C1 segment of cervical spinal cord (tissue), 14 donors: ENCODE measurements around the gene SPART.
"Not testable (repeated sequence)": the region's sequence is repeated elsewhere in the genome, so short reads cannot be mapped to it uniquely, and the experiment has no call there.

ENCODE experiments used
- DNase-seq, 14 donors: peaks; one replicate each; lab custom pipeline; 2025; lab: John Stamatoyannopoulos, UW

SPART gene

DNA sequence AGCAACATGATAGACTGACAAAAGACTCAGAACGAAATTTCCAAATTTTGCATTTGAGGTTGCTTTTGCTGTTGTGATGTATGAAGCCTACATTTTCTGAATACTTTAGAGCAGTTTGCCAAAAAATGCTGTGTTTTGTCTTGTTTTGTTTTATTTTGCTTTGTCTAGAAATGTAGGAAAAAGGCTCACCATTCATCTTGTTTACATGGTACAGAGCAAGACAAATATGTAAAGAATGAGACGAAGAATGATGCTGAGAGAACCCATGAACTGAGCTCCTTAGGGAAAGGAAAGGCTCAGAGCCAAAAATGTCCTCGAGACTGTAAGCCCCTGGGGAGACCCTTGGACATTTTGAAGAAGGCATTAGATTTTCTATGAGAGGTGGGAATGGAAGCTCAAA is 6.8 kb upstream of the SPART start:
- DNase-seq, result no peak

DNA sequence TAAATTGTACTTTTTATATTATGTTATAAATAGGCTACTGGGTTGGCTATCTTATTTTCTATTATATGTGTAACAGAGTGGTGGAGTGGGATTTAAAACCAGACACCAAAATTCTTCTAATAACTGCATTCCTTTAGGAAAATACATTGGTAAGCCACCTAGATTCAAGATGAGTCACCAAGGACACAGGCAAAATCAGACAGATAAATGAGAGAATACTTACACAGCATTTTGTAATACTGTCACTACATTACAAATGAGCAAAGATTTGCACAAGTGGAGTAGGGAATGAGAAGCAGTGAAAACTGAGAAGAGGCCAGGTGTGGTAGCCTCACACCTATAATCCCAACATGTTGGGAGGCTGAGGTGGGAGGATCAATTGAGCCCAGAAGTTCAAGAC is 6.2 kb upstream of the SPART start:
- no peak for DNase-seq

DNA sequence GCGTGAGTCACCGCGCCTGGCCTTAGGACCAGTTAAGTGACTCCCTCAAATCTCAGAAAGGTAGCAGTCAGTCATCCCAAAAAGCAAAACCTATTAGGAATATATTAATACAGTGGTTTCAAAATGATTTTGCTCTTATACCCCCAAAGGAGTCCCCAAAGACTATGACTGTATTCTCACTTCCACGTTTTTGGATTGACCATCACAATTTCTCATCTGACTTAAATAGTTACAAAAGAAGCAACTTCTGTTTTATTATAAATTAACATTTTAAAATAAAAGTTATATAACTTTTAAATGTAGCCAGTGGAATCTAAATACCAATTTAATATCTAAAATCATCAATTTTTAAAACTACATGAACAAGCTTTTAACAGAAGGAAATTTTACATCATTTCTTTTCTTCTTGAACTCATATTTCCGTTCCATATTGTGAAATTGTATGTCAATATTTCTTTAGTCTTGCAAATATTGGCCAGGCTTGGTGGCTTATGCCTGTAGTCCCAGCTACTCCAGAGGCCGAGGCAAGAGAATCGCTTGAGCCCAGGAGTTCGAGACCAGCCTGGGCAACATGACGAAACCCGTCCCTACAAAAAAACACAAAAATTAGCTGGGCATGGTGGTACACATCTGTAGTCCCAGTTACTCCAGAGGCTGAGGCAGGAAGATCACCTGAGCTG is 1.5 kb upstream of the SPART start:
- no peak for DNase-seq

DNA sequence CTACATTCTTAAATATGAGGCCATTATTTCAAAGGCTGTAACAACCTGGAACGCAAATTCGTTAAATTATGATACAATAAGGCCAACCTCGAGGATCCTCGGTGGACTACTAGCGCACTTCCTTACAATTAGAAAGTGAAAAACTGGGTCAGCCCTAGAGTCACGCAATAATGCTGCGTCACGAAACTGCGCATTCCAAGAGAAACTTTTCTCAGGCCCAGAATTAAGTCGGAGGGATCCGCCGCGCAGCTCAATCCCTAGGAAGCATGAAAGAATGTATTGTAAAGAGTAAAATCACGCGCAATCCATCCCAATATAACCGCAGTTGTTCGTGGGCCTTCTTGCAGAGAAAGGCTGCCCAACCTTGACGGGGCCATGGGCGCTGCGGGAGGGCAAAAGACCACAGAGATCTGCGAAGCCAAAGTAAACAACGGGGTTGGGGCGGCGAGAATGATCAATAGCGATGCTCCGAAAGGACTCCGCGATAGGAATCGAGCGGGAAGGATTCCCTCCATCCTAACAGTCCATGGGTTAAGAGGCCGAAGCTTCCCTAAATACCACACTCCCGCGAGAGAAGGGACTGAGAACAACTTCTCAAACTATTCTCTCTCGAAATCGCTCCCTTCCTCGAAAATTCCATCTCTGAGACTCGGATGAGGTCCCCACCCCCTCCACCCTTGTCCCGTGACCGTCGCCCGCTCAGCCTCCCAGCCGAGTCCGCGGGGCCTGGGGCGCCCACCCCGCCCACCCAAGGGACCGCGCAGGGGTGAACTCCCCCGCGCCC is 564 bp downstream of the SPART start:
- peak in 13 of 14 donors; percentile 40 to 83 (median 75) for DNase-seq

DNA sequence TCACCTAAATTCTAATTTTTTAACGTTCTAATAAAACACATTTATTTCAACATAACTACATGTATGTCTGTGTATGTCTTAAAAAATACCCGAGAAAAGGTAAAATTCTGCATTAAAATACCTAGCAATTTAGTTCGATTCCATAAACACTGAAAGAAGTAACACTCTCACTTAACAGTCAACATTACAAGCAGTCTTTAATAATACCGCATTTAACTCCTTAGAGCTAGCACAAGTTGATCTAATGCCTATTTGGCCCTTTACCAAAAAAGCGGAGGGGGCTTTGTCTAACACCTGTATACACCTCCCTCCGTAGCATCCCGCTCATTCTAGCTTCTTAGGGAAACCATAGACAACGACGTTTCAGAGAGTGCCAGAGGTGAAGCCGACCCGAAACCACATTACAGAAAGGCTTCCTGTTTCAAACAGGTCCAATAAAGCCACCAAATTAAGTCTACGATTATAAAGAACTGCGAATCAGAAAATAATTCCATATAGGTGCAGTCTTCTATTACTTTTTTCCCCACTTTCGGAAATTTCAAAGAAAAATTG is 1.2 kb downstream of the SPART start:
- DNase-seq, result peak in 3 of 14 donors; percentile 6 to 50 (median 22)

DNA sequence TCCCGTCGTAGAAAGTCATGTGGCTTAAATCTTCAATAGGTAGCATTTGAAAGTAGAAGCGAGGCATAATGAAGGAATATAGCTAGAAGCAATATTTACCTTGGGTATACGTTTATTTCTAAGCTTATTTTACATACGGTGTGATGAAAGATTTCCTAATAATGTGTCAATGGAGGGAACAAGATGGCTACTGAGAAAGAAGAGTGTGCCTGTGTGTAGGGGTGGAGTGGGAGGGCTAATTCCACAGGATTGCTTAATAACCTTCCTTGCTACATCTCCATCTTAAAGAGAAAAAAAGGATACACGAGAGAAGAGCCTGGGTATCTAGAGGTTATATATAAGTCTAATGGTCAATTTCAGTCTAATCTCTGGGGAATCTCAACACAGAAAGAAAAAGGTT is 2.0 kb downstream of the SPART start:
- DNase-seq, result no peak

DNA sequence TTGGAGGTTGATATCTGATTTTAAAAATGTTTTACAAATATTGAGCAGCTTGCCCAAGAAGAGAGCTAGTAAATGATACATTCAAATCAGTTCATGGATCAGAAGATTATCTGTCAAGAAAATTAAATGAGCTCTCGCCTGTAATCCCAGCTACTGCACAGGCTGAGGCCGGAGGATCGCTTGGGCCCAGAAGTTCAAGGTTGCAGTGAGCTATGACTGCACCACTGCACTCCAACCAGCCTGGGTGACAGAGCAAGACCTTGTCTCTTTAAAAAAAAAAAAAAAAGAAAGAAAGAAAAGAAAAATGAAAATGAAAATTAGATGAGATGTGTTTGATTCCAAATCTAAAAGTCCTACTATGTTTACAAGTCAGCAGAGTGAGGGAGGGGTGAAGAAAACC is 2.4 kb downstream of the SPART start:
- no peak for DNase-seq

DNA sequence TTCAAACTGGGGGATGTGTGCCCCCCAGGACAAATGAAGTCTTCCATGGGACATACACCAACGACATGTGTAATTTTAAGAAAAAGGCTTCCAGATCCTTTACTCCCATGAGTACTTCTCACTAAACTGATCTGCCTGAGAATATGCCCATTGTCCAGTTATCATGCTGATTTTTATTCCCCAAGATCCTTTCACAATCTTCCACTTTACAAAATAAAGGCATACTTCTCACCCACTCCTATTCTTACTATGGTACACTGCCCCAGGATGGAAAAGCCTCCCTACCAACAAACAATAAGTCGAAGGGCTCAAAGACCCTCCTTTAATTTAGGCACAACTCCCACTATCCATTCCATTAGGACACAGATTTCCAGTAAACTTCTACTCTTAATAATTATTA is 3.5 kb downstream of the SPART start:
- DNase-seq, result no peak

DNA sequence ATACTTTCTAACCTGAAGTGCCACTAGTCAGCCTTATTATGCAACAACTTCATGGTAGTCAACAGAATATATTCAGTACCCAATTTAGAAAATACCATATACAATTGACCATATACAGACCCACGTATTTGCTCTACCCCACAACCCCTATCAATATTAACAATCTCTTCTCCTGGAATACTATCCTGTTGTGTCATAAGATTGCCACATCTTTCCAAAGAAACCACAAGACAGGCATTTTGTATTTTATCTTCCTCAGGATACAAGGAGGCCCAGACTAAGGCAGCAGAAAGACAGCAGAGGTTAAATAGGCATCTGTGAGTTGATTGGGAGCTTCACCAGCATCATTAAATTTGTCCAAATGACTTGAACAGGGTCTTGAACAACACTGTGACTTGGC is 4.5 kb downstream of the SPART start:
- no peak for DNase-seq

DNA sequence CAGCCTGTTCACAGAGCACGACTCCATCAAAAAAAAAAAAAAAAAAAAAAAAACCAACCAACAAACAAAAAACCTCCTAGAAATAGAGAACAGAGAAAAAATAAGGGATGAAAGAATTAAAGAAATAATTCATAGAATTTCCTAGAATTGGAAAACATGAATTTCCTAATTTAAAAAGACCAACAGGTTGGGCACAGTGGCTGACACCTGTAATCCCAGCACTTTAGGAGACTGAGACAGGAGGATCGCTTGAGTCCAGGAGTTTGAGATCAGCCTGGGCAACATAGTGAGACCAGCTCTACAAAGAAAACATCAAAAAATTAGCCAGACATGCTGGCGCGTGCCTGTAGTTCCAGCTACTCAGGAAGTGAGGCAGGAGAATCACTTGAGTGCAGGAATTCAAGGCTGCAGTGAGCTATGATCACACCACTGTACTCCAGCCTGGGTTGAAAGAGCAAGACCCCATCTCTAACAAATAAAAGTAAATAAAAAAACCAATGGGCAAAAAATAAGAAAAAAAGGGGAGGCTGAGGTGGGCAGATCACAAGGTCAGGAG is 6.5 kb downstream of the SPART start:
- no peak for DNase-seq

DNA sequence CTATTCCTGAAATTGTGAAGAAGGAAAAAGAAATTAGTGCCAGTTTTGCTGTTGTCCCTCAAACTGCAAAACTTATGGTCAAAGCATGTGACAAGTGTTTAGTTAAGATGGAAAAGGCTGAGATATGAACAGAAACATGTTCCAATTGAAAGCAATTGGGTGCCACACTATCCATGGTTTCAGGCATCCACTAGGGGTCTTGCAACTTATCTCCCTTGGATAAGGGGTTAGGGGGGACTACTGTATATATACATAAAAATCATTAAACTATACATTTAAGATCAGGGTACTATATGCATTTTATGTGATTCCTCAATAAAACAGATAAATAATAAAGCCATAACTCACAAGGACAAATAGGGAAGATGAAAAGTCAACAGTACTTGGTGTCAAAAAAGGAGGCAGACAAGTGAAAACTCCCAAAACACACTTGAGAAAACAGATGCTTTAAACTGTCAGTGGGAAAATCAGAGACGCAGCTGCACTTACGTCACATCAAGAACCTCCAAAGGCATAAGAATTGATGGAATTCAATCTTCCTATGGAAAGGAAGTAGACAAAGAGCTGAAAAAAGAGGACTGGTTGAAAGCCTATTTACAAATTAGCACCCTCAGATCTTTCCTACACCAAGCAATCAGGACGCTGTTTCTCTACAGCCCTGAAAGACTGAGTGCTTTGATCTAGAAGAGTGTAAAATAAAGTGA is 8.1 kb downstream of the SPART start:
- no peak for DNase-seq

DNA sequence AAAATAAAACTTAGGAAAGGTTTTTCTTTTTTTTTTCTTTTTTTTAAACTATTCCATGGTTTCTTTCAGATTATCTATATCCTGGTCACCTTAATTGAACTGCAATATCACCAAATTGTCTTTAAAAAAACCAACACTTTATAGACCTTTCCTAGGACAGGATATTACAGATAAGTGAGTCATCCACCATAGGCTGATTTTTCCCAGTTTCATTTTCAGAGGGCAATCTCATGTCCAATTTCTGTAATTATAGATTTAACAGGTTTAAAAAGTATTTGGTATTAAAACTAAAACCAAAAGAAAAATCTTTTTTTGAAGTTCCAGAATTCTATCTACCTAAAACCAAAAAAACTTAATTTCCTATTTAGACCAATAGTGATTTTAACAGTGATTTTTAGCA is 13.2 kb downstream of the SPART start:
- DNase-seq, result no peak

DNA sequence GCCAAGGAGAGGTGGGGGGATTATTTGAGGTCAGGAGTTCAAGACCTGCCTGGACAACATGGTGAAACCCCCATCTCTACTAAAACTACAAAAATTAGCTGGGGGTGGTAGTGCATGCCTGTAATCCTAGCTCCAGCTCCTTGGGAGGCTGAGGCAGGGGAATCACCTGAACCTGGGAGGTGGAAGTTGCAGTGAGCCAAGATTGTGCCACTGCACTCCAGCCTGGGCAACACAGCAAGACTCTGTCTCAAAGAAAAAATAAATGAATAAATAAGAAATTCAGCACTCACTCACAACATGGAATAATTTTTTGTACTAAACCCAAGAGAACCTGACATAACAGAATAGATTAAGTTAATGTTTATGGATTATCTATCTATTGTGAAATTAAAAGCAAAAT is 13.9 kb downstream of the SPART start:
- not testable (repeated sequence) for DNase-seq

DNA sequence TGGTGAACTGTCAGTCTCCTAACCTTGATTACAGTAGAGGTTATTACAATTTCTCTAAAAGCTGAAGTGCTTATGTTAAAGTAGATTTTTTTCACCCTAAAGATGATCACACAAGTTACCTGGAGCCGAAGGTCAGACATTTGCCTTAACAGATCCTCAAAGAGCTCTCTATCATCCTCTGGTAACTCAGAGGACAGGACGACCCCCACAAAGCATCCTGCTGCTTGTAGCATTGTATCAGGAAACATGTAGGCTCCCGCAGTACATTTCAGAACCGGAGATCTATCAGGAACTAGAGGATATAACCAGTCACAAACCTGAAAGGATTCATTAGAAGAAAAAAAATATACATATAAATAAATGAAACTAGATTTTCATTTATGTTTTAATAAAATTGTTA is 14.9 kb downstream of the SPART start:
- DNase-seq, result no peak

DNA sequence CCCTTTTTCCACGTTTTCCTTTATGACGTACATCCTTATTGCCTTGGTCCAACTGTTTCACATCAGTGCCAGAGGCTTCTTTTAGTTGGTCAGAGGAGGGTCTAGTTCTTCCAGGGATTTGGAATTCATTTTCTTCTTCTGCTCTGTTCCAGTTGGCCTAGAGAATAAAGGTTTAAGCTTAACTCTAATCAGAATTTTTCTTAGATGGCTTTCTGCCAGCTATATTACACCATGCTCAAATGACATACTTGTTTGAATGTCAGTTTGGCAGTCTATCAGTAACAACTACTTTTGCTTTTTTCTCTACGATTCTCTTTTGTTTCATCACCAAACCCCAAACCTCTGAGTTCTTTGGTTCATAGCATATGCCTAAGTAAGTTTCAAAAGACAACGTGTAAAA is 16.8 kb downstream of the SPART start:
- no peak for DNase-seq

DNA sequence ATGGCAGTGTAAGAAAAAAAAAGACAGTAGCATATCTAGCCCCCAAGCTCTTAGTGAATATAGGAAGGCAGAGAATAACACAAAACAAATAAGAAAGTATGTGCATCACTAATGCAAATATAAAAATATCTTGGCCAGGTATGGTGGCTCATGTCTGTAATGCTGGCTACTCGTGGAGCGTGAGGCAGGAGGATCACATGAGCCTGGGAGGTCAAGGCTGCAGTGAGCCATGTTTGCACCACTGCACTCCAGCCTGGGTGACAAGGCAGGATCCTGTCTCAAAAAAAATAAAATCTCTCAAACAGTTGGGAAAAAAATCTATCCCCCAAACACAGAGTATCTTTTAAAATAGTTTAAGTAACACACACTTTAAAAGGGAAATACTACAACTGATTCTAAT is 17.4 kb downstream of the SPART start:
- DNase-seq, result no peak

DNA sequence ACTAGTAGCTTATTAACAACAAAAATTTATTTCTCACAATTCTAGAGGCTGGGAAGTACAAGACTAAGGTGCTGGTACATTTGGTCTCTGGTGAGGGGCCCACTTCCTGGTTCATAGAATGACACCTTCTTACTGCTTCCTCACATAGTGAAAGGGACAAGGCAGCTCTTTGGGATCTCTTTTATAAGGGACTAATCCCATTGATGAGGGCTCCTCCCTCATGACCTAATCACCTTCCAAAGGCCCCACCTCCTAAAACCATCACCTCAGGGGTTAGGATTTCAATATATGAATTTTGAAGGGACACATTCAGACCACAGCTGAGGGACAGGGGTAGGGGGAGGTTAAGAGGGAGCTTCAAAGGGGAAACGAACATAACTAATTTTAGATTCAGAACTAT is 20.3 kb downstream of the SPART start:
- no peak for DNase-seq

DNA sequence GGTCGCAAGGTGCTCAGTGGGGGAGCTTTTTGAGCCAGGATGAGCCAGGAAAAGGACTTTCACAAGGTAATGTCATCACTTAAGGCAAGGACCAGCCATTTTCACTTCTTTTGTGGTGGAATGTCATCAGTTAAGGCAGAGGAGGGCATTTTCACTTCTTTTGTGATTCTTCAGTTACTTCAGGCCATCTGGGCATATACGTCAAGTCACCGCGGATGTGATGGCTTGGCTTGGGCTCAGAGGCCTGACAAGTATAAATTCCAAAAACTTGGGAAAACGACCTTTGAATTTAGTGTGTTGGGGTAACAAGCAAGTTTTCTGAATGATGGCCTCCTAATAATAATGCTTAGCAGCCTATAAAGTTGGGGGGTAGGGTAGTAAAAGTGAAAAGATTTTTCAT is 21.3 kb downstream of the SPART start:
- DNase-seq, result not testable (repeated sequence)

DNA sequence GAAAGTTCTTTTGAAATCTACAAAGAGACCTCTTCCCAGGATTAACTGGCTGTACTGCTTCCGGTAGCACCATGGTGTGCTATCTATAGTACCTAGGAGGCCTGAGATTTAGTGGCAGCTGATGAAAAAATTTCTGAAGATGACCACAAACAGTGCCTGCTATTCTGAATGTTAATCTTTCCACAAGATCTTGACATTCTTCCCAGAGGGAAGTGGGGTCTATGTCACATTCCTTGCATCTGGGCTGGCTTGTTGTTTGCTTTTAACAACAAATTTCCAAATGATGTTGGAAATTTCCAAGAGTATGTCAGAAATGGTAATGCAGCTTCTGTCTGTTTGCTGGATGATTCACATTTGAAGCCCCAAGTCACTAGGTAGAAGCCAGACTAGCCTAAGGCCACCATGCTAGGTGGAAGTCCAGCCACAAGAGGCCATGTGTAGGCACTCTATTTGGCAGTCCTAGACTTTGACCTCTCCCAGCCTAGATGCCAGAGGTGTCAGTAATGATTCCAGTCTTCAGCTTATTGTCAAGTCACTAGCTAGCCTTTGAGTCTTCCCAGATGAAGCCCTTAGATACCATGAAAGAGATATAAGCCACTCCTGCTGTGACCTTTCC is 22.1 kb downstream of the SPART start:
- DNase-seq, result no peak

DNA sequence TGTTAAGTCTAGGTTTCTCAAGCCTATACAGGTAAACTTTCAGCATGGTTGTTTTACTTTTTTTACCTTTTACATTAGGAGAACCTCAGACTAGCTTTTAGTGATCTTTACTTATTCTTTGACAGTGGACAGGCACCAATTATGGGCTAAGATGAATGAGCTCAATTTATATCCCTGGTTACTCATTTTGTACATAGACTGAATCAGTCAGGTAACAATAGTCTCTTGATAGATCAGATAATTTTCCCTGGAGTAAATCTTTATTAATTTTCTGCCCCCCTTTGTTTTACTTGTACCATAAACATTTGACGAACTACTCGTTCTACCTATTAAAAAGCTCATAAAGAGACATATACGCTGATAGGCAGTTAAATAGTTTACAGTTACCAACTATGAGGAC is 22.8 kb downstream of the SPART start:
- no peak for DNase-seq

DNA sequence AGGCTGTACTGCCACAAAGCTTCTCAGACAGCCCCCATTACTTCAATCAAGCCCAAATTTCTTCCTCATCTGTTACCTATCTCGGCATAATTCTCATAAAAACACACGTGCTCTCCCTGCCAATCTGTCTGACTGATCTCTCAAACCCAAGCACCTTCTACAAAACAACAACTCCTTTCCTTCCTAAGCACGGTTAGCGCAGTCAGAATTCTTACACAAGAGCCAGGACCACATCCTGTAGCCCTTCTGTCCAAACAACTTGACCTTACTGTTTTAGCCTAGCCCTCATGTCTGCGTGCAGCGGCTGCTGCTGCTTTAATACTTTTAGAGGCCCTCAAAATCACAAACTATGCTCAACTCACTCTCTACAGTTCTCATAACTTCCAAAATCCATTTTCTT is 26.4 kb downstream of the SPART start:
- not testable (repeated sequence) for DNase-seq
